HepG2 (cell line): ENCODE measurements around the gene TRIM8. TPM values are rescaled to one million over a fixed set of nuclear protein-coding genes. Genes with fewer than 3 reads are reported as not detected.

Source experiments
- BORCS8-MEF2B ChIP-seq: sonication (generic); formaldehyde crosslinking; IDR thresholded peaks from 2 replicates; pipeline ENCODE4 v1.8.0; 2022; ENCODE audit warnings: mild to moderate bottlenecking, missing genetic modification reagents
- FOSL1 ChIP-seq: sonication (generic); formaldehyde crosslinking; IDR thresholded peaks from 2 replicates; pipeline ENCODE4 v1.9.0; 2021; ENCODE audit warnings: missing genetic modification reagents, borderline replicate concordance
- IKZF4 ChIP-seq: sonication (generic); formaldehyde crosslinking; IDR thresholded peaks from 2 replicates; pipeline ENCODE4 v1.5.1; 2020; ENCODE audit warnings: borderline replicate concordance, mild to moderate bottlenecking, low read depth, missing genetic modification reagents; ENCODE audit errors: not compliant biosample characterization
- NAIF1 ChIP-seq: sonication (generic); formaldehyde crosslinking; IDR thresholded peaks from 2 replicates; pipeline ENCODE4 v1.5.0; 2020; ENCODE audit warnings: mild to moderate bottlenecking, missing genetic modification reagents, borderline replicate concordance
- NR2F6 ChIP-seq, 2 experiments: IDR thresholded peaks; 2 replicates each; pipeline ENCODE4 v1.6.1; 2016; ENCODE audit warnings: antibody characterized with exemption in 1 of 2, mild to moderate bottlenecking in 1 of 2
- PHF20 ChIP-seq: sonication (generic); formaldehyde crosslinking; IDR thresholded peaks from 2 replicates; pipeline ENCODE4 v1.5.0; 2020; ENCODE audit warnings: mild to moderate bottlenecking, missing genetic modification reagents
- POLR2A ChIP-seq, 2 experiments: IDR thresholded peaks; 2 replicates each; pipeline ENCODE4 v1.6.1; 2011; ENCODE audit warnings: low read depth in 2 of 2, low read length in 2 of 2, mild to moderate bottlenecking in 1 of 2, moderate library complexity in 1 of 2; ENCODE audit not compliant: insufficient read depth in 1 of 2
- REPIN1 ChIP-seq: sonication (generic); formaldehyde crosslinking; IDR thresholded peaks from 2 replicates; pipeline ENCODE4 v1.8.0; 2022; ENCODE audit warnings: missing genetic modification reagents, low read depth, mild to moderate bottlenecking, borderline replicate concordance
- SATB2 ChIP-seq: sonication (generic); formaldehyde crosslinking; IDR thresholded peaks from 2 replicates; pipeline ENCODE4 v1.5.0; 2020; ENCODE audit warnings: missing genetic modification reagents
- SIN3B ChIP-seq: fragments of 150-350 bp; IDR thresholded peaks from 2 replicates; pipeline ENCODE4 v1.6.1; 2014; ENCODE audit warnings: low read length
- SRF ChIP-seq: IDR thresholded peaks from 2 replicates; pipeline ENCODE4 v1.6.1; 2011; ENCODE audit warnings: mild to moderate bottlenecking, low read depth, low read length, moderate library complexity
- SRSF4 ChIP-seq: fragments of 200-400 bp; formaldehyde crosslinking; IDR thresholded peaks from one replicate; pipeline ENCODE4 v1.6.1; 2018; ENCODE audit warnings: mild to moderate bottlenecking, low read depth, low read length, moderate library complexity; ENCODE audit not compliant: poor library complexity, severe bottlenecking
- TARDBP ChIP-seq: sonication (generic); formaldehyde crosslinking; IDR thresholded peaks from 2 replicates; pipeline ENCODE4 v1.8.0; 2022; ENCODE audit warnings: mild to moderate bottlenecking, missing genetic modification reagents
- U2AF2 ChIP-seq: fragments of 200-400 bp; formaldehyde crosslinking; IDR thresholded peaks from 2 replicates; pipeline ENCODE4 v1.6.1; 2017; ENCODE audit warnings: low read depth, mild to moderate bottlenecking, low read length
- ZFX ChIP-seq: sonication (generic); formaldehyde crosslinking; IDR thresholded peaks from 2 replicates; pipeline ENCODE4 v1.4.0; 2020; ENCODE audit warnings: mild to moderate bottlenecking, low read depth, missing genetic modification reagents, moderate library complexity
- ZNF501 ChIP-seq: sonication (generic); formaldehyde crosslinking; IDR thresholded peaks from 2 replicates; pipeline ENCODE4 v1.5.1; 2020; ENCODE audit warnings: mild to moderate bottlenecking, moderate library complexity, missing genetic modification reagents
- ZNF616 ChIP-seq: sonication (generic); formaldehyde crosslinking; IDR thresholded peaks from 2 replicates; pipeline ENCODE4 v1.5.0; 2020; ENCODE audit warnings: low read depth, mild to moderate bottlenecking, missing genetic modification reagents
- ZNF619 ChIP-seq: sonication (generic); formaldehyde crosslinking; IDR thresholded peaks from 2 replicates; pipeline ENCODE4 v1.4.0; 2020; ENCODE audit warnings: mild to moderate bottlenecking, missing genetic modification reagents
- ZNF709 ChIP-seq: sonication (generic); formaldehyde crosslinking; IDR thresholded peaks from 2 replicates; pipeline ENCODE4 v1.5.0; 2020; ENCODE audit warnings: mild to moderate bottlenecking, missing genetic modification reagents
- ZSCAN30 ChIP-seq: sonication (generic); formaldehyde crosslinking; IDR thresholded peaks from 2 replicates; pipeline ENCODE4 v1.5.0; 2020; ENCODE audit warnings: mild to moderate bottlenecking, missing genetic modification reagents
- polyA plus RNA-seq, 8 experiments: library from polyadenylated mRNA; depleted of rRNA in 3 of 8; stranded (reverse) in 7 of 8; unstranded in 1 of 8; fragments of >200 nt; fragmentation: Illumina TruSeq in 4 of 8; extraction: Trizol in 4 of 8; gene quantifications; 2 replicates each; pipeline versions ENCODE4 v1.2.1 to v1.2.3, GENCODE V29; 2011 to 2016; ENCODE audit warnings: low read depth in 4 of 8, missing spikeins in 1 of 8, mixed read lengths in 1 of 8; ENCODE audit not compliant: insufficient read depth in 1 of 8
- total RNA-seq, 5 experiments: library from RNA; depleted of rRNA; stranded (reverse); fragments of >200 nt; fragmentation: Illumina TruSeq; extraction: Trizol; gene quantifications; 2 replicates each; pipeline ENCODE4 v1.2.3, GENCODE V29; 2016; ENCODE audit warnings: low read depth in 1 of 5
- TF ChIP-seq, protein P1 (sequence below): sonication (generic); formaldehyde crosslinking; IDR thresholded peaks from 2 replicates; pipeline ENCODE4 v1.5.0; 2020; ENCODE audit warnings: mild to moderate bottlenecking, missing genetic modification reagents
- TF ChIP-seq, protein P2 (sequence below): sonication (generic); formaldehyde crosslinking; IDR thresholded peaks from 2 replicates; pipeline ENCODE4 v1.8.1; 2023; ENCODE audit warnings: mild to moderate bottlenecking, missing genetic modification reagents, borderline replicate concordance
- TF ChIP-seq, protein P3 (sequence below): sonication (generic); formaldehyde crosslinking; IDR thresholded peaks from 2 replicates; pipeline ENCODE4 v1.8.1; 2023; ENCODE audit warnings: mild to moderate bottlenecking, missing genetic modification reagents
- TF ChIP-seq, protein P4 (sequence below): sonication (generic); formaldehyde crosslinking; IDR thresholded peaks from 2 replicates; pipeline ENCODE4 v1.4.0; 2020; ENCODE audit warnings: missing genetic modification reagents
- TF ChIP-seq, protein P5 (sequence below): sonication (generic); formaldehyde crosslinking; IDR thresholded peaks from 2 replicates; pipeline ENCODE4 v1.9.0; 2021; ENCODE audit warnings: missing genetic modification reagents, mild to moderate bottlenecking, borderline replicate concordance

TRIM8 gene
- total and polyA plus RNA-seq, 2 of the 13 experiments (the other 11 are each of a cell fraction or from before 2014, with no cell fraction given): 38.9 to 66.5 TPM

DNA sequence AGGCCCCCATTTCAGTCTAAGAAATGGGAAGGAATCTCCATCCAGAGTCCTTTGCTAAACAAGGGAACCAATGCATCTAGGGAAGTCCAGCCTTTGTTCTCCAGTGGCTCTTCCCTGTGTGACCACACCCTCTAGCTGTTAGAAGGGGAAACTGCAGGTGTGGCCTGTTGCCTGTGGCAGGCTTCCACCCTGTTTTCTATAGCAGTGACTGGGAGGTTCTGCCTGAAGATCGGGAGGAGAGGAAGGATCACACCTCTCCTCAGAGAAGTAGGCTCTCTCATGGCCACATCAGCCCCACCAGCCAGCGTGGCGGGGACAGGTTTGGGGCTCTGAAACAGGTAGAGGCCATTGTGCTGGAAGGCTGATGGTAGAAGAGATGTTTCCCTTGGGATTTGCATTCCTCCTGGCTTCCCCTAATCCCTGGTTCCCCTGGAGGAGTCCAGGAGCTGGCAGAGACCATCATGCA lies 47.7 kb upstream of the TRIM8 start (continued):
- TF ChIP-seq, protein P1, sequence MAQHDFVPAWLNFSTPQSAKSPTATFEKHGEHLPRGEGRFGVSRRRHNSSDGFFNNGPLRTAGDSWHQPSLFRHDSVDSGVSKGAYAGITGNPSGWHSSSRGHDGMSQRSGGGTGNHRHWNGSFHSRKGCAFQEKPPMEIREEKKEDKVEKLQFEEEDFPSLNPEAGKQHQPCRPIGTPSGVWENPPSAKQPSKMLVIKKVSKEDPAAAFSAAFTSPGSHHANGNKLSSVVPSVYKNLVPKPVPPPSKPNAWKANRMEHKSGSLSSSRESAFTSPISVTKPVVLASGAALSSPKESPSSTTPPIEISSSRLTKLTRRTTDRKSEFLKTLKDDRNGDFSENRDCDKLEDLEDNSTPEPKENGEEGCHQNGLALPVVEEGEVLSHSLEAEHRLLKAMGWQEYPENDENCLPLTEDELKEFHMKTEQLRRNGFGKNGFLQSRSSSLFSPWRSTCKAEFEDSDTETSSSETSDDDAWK (CRISPR knock-in tag): no peak
- TF ChIP-seq SRF: peak; percentile 10; the same call in 1 of the 2 replicates
- no peak for TF ChIP-seq SATB2
- TF ChIP-seq PHF20: no peak
- no peak for TF ChIP-seq IKZF4 (CRISPR knock-in tag)
- TF ChIP-seq ZNF619 (CRISPR knock-in tag): 0 out of 2 replicates have a peak, but pooled peaks have one; percentile 54
- TF ChIP-seq, protein P2, sequence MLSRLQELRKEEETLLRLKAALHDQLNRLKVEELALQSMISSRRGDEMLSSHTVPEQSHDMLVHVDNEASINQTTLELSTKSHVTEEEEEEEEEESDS (CRISPR knock-in tag): no peak
- no peak for TF ChIP-seq ZSCAN30 (CRISPR knock-in tag)
- 0 out of 2 replicates have a peak, but pooled peaks have one; percentile 34 for TF ChIP-seq ZNF616 (CRISPR knock-in tag)
- TF ChIP-seq, protein P3, sequence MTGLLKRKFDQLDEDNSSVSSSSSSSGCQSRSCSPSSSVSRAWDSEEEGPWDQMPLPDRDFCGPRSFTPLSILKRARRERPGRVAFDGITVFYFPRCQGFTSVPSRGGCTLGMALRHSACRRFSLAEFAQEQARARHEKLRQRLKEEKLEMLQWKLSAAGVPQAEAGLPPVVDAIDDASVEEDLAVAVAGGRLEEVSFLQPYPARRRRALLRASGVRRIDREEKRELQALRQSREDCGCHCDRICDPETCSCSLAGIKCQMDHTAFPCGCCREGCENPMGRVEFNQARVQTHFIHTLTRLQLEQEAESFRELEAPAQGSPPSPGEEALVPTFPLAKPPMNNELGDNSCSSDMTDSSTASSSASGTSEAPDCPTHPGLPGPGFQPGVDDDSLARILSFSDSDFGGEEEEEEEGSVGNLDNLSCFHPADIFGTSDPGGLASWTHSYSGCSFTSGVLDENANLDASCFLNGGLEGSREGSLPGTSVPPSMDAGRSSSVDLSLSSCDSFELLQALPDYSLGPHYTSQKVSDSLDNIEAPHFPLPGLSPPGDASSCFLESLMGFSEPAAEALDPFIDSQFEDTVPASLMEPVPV (CRISPR knock-in tag): 0 out of 2 replicates have a peak, but pooled peaks have one; percentile 41
- TF ChIP-seq SRSF4: no peak
- TF ChIP-seq ZNF501 (CRISPR knock-in tag): 0 out of 2 replicates have a peak, but pooled peaks have one; percentile 58
- no peak for TF ChIP-seq NR2F6 (IDR thresholded peaks at IDR 0.05)
- no peak for TF ChIP-seq NR2F6 (CRISPR knock-in tag; IDR thresholded peaks at IDR 0.05)
- TF ChIP-seq POLR2A (IDR thresholded peaks at IDR 0.05; ENCODE audit: insufficient read depth in 1 of 2, low read depth in 2 of 2, low read length in 2 of 2): no peak
- no peak for TF ChIP-seq FOSL1 (CRISPR knock-in tag)
- 0 out of 2 replicates have a peak, but pooled peaks have one; percentile 26 for TF ChIP-seq BORCS8-MEF2B (CRISPR knock-in tag)
- peak; percentile 50; the same call in 1 of the 2 replicates for TF ChIP-seq ZFX (CRISPR knock-in tag)
- TF ChIP-seq TARDBP: 0 out of 2 replicates have a peak, but pooled peaks have one; percentile 32
- TF ChIP-seq, protein P4, sequence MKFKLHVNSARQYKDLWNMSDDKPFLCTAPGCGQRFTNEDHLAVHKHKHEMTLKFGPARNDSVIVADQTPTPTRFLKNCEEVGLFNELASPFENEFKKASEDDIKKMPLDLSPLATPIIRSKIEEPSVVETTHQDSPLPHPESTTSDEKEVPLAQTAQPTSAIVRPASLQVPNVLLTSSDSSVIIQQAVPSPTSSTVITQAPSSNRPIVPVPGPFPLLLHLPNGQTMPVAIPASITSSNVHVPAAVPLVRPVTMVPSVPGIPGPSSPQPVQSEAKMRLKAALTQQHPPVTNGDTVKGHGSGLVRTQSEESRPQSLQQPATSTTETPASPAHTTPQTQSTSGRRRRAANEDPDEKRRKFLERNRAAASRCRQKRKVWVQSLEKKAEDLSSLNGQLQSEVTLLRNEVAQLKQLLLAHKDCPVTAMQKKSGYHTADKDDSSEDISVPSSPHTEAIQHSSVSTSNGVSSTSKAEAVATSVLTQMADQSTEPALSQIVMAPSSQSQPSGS (CRISPR knock-in tag): peak; percentile 29; the same call in 1 of the 2 replicates
- TF ChIP-seq REPIN1 (CRISPR knock-in tag): peak; percentile 57; the same call in 1 of the 2 replicates
- TF ChIP-seq U2AF2: no peak
- TF ChIP-seq, protein P5, sequence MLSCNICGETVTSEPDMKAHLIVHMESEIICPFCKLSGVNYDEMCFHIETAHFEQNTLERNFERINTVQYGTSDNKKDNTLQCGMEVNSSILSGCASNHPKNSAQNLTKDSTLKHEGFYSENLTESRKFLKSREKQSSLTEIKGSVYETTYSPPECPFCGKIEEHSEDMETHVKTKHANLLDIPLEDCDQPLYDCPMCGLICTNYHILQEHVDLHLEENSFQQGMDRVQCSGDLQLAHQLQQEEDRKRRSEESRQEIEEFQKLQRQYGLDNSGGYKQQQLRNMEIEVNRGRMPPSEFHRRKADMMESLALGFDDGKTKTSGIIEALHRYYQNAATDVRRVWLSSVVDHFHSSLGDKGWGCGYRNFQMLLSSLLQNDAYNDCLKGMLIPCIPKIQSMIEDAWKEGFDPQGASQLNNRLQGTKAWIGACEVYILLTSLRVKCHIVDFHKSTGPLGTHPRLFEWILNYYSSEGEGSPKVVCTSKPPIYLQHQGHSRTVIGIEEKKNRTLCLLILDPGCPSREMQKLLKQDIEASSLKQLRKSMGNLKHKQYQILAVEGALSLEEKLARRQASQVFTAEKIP (CRISPR knock-in tag): no peak
- no peak for TF ChIP-seq ZNF709 (CRISPR knock-in tag)
- no peak for TF ChIP-seq SIN3B
- TF ChIP-seq NAIF1 (CRISPR knock-in tag): no peak
